ENCODE data around the gene VSIG8. TPM values are rescaled to one million over a fixed set of nuclear protein-coding genes. Genes with fewer than 3 reads are reported as not detected.

Gene VSIG8
- total RNA-seq, 6 experiments from 2014 or later: not detected

DNA sequence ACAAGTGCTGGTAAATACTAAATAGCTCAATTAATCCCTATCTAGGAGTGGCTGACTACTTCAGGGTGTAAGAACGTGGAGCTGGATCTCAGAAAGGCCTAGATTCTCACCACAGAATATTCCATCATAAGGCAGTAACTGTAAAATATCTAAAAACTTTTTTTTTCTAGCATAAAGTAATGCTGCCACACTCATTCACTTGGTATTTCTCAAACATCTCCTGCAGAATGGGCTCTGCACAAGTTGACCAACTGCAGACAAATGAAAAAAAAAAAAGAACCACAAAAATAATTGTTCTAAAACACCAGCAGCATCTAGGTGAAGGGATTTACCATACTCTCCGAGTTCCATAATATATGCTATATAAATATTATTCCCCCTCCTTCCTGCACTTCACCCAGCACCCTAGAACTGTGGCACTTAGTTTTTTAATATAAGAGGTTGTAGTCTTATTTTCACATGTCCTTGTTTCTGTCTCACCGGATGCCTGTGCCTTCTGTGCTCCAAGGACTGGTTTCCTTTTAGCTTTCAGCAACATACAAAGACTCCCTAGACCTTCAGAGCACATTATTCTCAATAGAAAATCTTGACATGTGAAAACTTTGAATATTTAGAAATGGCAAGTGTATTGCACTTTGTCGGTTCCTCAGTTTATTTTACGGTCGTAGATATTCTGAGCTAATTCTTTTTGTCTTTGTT is 8.9 kb downstream of the VSIG8 start:
- peak overlapping the region; percentile 95 for H3K27ac Mint-ChIP-seq
- DNase-seq: peak; percentile 59
- H3K36me3 Mint-ChIP-seq (ENCODE audit: low read depth): no peaks in the 10 kb centered on the region
- TF ChIP-seq, protein P1, sequence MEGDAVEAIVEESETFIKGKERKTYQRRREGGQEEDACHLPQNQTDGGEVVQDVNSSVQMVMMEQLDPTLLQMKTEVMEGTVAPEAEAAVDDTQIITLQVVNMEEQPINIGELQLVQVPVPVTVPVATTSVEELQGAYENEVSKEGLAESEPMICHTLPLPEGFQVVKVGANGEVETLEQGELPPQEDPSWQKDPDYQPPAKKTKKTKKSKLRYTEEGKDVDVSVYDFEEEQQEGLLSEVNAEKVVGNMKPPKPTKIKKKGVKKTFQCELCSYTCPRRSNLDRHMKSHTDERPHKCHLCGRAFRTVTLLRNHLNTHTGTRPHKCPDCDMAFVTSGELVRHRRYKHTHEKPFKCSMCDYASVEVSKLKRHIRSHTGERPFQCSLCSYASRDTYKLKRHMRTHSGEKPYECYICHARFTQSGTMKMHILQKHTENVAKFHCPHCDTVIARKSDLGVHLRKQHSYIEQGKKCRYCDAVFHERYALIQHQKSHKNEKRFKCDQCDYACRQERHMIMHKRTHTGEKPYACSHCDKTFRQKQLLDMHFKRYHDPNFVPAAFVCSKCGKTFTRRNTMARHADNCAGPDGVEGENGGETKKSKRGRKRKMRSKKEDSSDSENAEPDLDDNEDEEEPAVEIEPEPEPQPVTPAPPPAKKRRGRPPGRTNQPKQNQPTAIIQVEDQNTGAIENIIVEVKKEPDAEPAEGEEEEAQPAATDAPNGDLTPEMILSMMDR (IDR thresholded peaks at IDR 0.05): no peak
- H3K4me3 Mint-ChIP-seq: peak overlapping the region; percentile 87
- no peaks in the 10 kb centered on the region for H3K9me3 Mint-ChIP-seq
- H3K4me1 Mint-ChIP-seq (ENCODE audit: low read depth): peaks cover 64% of the 10 kb centered on the region
- peaks cover 5% of the 10 kb centered on the region for H3K27me3 Mint-ChIP-seq (ENCODE audit: insufficient read depth)

DNA sequence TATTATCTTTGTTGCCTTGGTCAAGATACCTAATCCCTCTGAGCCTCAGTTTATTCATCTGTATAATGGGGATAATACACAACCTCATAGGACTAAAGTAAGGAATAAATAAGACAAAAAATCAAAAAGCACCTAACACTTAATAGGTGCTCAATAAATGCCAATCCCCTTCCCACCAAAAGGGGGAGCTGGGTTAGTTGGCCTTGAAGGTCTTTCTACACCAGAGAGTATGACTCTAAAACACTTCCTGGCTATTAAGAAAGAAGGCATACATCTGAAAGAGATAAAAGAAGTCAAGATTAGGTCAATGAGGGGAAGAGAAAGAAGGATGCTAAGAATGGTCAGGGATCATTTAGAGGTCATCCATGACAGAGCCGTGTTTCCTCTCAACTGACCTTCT is 11.1 kb downstream of the VSIG8 start:
- TF ChIP-seq, protein P1 (IDR thresholded peaks at IDR 0.05): no peak; the same call in 1 of the 2 replicates
- H3K4me3 Mint-ChIP-seq: no peak overlapping the region
- peaks cover 6% of the 10 kb centered on the region for H3K27me3 Mint-ChIP-seq (ENCODE audit: insufficient read depth)
- H3K27ac Mint-ChIP-seq: peak overlapping the region; percentile 48
- peaks cover 4% of the 10 kb centered on the region; the same call in 1 of the 2 replicates for H3K9me3 Mint-ChIP-seq
- 0 out of 2 replicates have a peak, but pooled peaks cover 4% of the 10 kb centered on the region for H3K36me3 Mint-ChIP-seq (ENCODE audit: low read depth)
- DNase-seq: no peak
- peaks cover 76% of the 10 kb centered on the region for H3K4me1 Mint-ChIP-seq (ENCODE audit: low read depth)

DNA sequence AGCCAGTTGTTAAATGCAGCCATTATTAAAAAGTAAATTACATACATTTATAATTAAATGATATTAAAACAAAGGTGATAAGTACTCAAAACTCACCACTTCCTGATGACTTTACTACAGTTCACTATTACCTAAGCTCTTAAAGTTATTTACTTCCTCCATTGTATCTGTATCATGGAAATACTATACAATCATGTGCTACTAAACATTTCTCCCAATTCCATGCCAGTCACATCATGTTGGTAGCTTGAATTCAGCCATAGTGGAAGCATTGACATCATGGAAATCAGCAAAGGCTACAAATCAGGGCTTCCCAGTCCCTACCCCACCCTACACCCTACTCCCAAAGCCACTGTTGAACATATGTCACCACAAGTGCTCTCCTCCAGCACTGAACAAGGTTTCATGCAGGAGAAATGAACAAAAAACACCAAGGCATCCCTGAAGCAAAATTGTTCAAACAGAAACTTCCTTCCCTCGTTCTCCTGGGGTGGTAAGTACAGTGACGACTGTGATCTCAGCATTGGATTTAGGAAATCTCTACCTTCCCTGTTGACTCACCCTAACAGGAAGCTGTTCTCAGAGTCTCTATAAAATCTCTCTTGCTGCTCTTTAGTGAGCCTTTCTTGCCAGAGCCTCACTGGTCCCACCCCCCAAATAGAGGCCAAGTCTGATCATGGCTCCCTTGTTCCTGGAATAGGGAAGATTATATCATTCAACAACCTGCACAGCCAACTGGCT is 12.7 kb downstream of the VSIG8 start:
- peak overlapping the region; percentile 96 for H3K27ac Mint-ChIP-seq
- H3K9me3 Mint-ChIP-seq: peaks cover 4% of the 10 kb centered on the region; the same call in 1 of the 2 replicates
- H3K36me3 Mint-ChIP-seq (ENCODE audit: low read depth): 0 out of 2 replicates have a peak, but pooled peaks cover 4% of the 10 kb centered on the region
- DNase-seq: peak; percentile 46
- H3K4me3 Mint-ChIP-seq: peak overlapping the region; percentile 80
- peaks cover 73% of the 10 kb centered on the region for H3K4me1 Mint-ChIP-seq (ENCODE audit: low read depth)
- TF ChIP-seq, protein P1 (IDR thresholded peaks at IDR 0.05): no peak
- peaks cover 6% of the 10 kb centered on the region for H3K27me3 Mint-ChIP-seq (ENCODE audit: insufficient read depth)

DNA sequence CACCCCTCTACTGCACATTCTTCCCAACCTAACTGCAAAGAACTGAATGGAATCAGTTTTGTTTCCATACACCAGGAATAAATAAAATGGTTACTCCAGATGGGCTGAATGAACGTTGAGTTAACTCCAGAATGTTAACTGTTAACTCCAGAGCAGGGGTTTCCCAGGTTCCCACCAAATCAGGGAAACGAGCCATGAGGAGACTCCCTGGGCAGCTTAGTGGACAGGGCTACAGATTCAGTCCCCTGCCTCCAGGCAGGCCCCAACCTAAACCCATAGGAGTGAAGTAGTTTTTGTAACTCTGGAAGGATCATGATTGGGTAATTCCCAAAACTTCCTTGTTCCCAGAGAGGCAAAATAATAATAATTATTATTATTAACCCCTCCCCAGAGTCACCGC is 14.1 kb downstream of the VSIG8 start:
- H3K4me1 Mint-ChIP-seq (ENCODE audit: low read depth): peaks cover 71% of the 10 kb centered on the region
- peaks cover 6% of the 10 kb centered on the region for H3K27me3 Mint-ChIP-seq (ENCODE audit: insufficient read depth)
- no peak overlapping the region for H3K4me3 Mint-ChIP-seq
- 0 out of 2 replicates have a peak, but pooled peaks cover 4% of the 10 kb centered on the region for H3K36me3 Mint-ChIP-seq (ENCODE audit: low read depth)
- peaks cover 4% of the 10 kb centered on the region; the same call in 1 of the 2 replicates for H3K9me3 Mint-ChIP-seq
- peak overlapping the region; percentile 96 for H3K27ac Mint-ChIP-seq
- no peak for DNase-seq
- TF ChIP-seq, protein P1 (IDR thresholded peaks at IDR 0.05): no peak

DNA sequence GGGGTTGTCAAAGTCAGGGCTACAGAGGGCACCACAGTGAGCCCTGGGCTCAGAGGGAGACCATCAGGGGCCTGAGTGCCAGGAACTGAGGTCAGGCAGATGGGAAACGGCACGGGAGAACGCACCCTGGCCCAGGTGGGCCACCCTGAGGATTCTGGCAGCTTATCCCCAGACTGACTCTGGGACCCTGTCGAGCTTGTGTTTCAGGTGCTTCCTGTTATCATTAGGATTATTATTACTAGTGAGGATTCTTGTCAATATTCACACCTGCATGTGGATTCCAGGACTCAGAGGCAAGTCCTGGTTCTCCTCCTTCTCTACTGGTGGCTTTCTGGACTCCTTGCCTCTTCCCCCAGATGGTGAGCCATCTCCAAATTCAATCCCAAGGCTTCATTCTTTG is 15.2 kb downstream of the VSIG8 start:
- peaks cover 61% of the 10 kb centered on the region for H3K4me1 Mint-ChIP-seq (ENCODE audit: low read depth)
- H3K4me3 Mint-ChIP-seq: no peak overlapping the region
- TF ChIP-seq, protein P1 (IDR thresholded peaks at IDR 0.05): no peak
- H3K27ac Mint-ChIP-seq: no peak overlapping the region
- no peak for DNase-seq
- peaks cover 4% of the 10 kb centered on the region; the same call in 1 of the 2 replicates for H3K9me3 Mint-ChIP-seq
- H3K27me3 Mint-ChIP-seq (ENCODE audit: insufficient read depth): peaks cover 6% of the 10 kb centered on the region
- 0 out of 2 replicates have a peak, but pooled peaks cover 4% of the 10 kb centered on the region for H3K36me3 Mint-ChIP-seq (ENCODE audit: low read depth)

Data from HFFc6 (cell line).